CD4-positive, alpha-beta T cell treated with Interleukin-6 at 100 ng/mL for 8 hours (primary cell): ENCODE data around the gene KCNJ10.

ENCODE experiments used
- DNase-seq: peaks from one replicate; pipeline ENCODE4 v3.0.0-alpha.2; 2020; ENCODE audit warnings: mixed read lengths, low spot score

The KCNJ10 gene

GRCh38 chr1:160024195-160024905 is 45.6 kb downstream of the KCNJ10 start:
- no peak for DNase-seq

GRCh38 chr1:160022330-160023310 is 47.3 kb downstream of the KCNJ10 start:
- DNase-seq: no peak

GRCh38 chr1:160021376-160022074 is 48.4 kb downstream of the KCNJ10 start:
- no peak for DNase-seq

- DNase-seq: no peak
Measured at GRCh38 chr1:160020196-160020595, 49.8 kb downstream of the KCNJ10 start.

- DNase-seq: no peak
Measured at GRCh38 chr1:160018900-160019299, 51.1 kb downstream of the KCNJ10 start.

- no peak for DNase-seq
Measured at GRCh38 chr1:160018347-160018746, 51.6 kb downstream of the KCNJ10 start.

- no peak for DNase-seq
Measured at GRCh38 chr1:160017592-160017991, 52.4 kb downstream of the KCNJ10 start.

GRCh38 chr1:160011781-160012180 is 58.2 kb downstream of the KCNJ10 start:
- DNase-seq: no peak

- DNase-seq: no peak
Measured at GRCh38 chr1:160009801-160010200, 60.2 kb downstream of the KCNJ10 start.

GRCh38 chr1:160009081-160009480 is 60.9 kb downstream of the KCNJ10 start:
- no peak for DNase-seq

- peak; percentile 20 for DNase-seq
Measured at GRCh38 chr1:160007577-160008200, 62.3 kb downstream of the KCNJ10 start.

- peak; percentile 69 for DNase-seq
Measured at GRCh38 chr1:160006312-160006940, 63.5 kb downstream of the KCNJ10 start.

- DNase-seq: no peak
Measured at GRCh38 chr1:160005070-160005469, 64.9 kb downstream of the KCNJ10 start.

- DNase-seq: no peak
Measured at GRCh38 chr1:160004425-160004824, 65.5 kb downstream of the KCNJ10 start.

- no peak for DNase-seq
Measured at GRCh38 chr1:160004001-160004400, 66.0 kb downstream of the KCNJ10 start.

GRCh38 chr1:160001440-160001839 is 68.5 kb downstream of the KCNJ10 start:
- DNase-seq: no peak

- no peak for DNase-seq
Measured at GRCh38 chr1:159999204-159999603, 70.8 kb downstream of the KCNJ10 start.

GRCh38 chr1:159996653-159997052 is 73.3 kb downstream of the KCNJ10 start:
- DNase-seq: no peak

GRCh38 chr1:159994896-159995295 is 75.1 kb downstream of the KCNJ10 start:
- DNase-seq: no peak

- DNase-seq: no peak
Measured at GRCh38 chr1:159993911-159994310, 76.0 kb downstream of the KCNJ10 start.

- DNase-seq: no peak
Measured at GRCh38 chr1:159992161-159992560, 77.8 kb downstream of the KCNJ10 start.

GRCh38 chr1:159991513-159991912 is 78.4 kb downstream of the KCNJ10 start:
- DNase-seq: no peak
